Osteoblast (primary cell): ENCODE measurements around the gene C7orf33. TPM values are rescaled to one million over a fixed set of nuclear protein-coding genes. Genes with fewer than 3 reads are reported as not detected.

Experiments
- DNase-seq: peaks from one replicate; pipeline ENCODE4 v3.0.0; 2011; ENCODE audit warnings: low spot score, mixed read lengths; ENCODE audit not compliant: insufficient read length; ENCODE audit errors: missing footprints
- H2AFZ ChIP-seq: 2 replicates; pipeline ENCODE4 v1.6.0; 2011; ENCODE audit warnings: mild to moderate bottlenecking, low read length
- H3K27ac ChIP-seq: 2 replicates; pipeline ENCODE4 v1.5.1; 2011; ENCODE audit warnings: mild to moderate bottlenecking, low read depth, low read length, moderate library complexity
- H3K27me3 ChIP-seq: 2 replicates; pipeline ENCODE4 v1.6.0; 2012; ENCODE audit warnings: mild to moderate bottlenecking, control low read depth, inconsistent platforms, low read length, moderate library complexity; ENCODE audit not compliant: insufficient read depth
- H3K36me3 ChIP-seq: 2 replicates; pipeline ENCODE4 v1.5.1; 2011; ENCODE audit warnings: mild to moderate bottlenecking, low read length, control low read depth, moderate library complexity; ENCODE audit not compliant: insufficient read depth
- H3K4me1 ChIP-seq: 2 replicates; pipeline ENCODE4 v1.5.1; 2011; ENCODE audit warnings: mild to moderate bottlenecking, low read length, control low read depth, moderate library complexity; ENCODE audit not compliant: insufficient read depth
- H3K4me2 ChIP-seq: 2 replicates; pipeline ENCODE4 v1.6.0; 2011; ENCODE audit warnings: mild to moderate bottlenecking, low read length; ENCODE audit not compliant: insufficient read depth
- H3K4me3 ChIP-seq: fragments of 200-600 bp; sonication (generic); 3 replicates; pipeline ENCODE4 v1.5.1; 2012; ENCODE audit warnings: mild to moderate bottlenecking, low read length, inconsistent platforms; ENCODE audit not compliant: insufficient read depth
- H3K79me2 ChIP-seq: 2 replicates; pipeline ENCODE4 v1.6.0; 2012; ENCODE audit warnings: mild to moderate bottlenecking, low read length, control low read depth, inconsistent platforms; ENCODE audit not compliant: insufficient read depth
- H3K9me3 ChIP-seq: 2 replicates; pipeline ENCODE4 v1.5.1; 2011; ENCODE audit warnings: low read depth, low read length, control low read depth
- H4K20me1 ChIP-seq: 2 replicates; pipeline ENCODE4 v1.6.0; 2012; ENCODE audit warnings: mild to moderate bottlenecking, low read length, control low read depth; ENCODE audit not compliant: insufficient read depth
- CTCF ChIP-seq: IDR thresholded peaks from 2 replicates; pipeline ENCODE4 v1.5.1; 2011; ENCODE audit warnings: mild to moderate bottlenecking, low read depth, low read length, moderate library complexity; ENCODE audit errors: extremely low read depth
- total RNA-seq: library from RNA; depleted of rRNA; stranded (reverse); fragments of >200 nt; gene quantifications from 2 replicates; pipeline ENCODE4 v1.2.3, GENCODE V29; 2012

C7orf33 gene
- total RNA-seq, 1 donor = not detected

- no peak for DNase-seq
- Histone ChIP-seq H2AFZ (no peak overlapping the region), H3K9me3 (peaks cover 3% of the 10 kb centered on the region), H3K36me3 (no peaks in the 10 kb centered on the region), H3K27ac (no peak overlapping the region), H3K4me3 (no peak overlapping the region), H3K79me2 (no peaks in the 10 kb centered on the region), H4K20me1 (no peaks in the 10 kb centered on the region), H3K4me2 (no peak overlapping the region), H3K4me1 (no peaks in the 10 kb centered on the region), H3K27me3 (no peaks in the 10 kb centered on the region)
- TF ChIP-seq CTCF = no peak
Measured at GRCh38 chr7:148607151-148607661, 16.6 kb downstream of the C7orf33 start.

GRCh38 chr7:148609045-148609725 lies 18.6 kb downstream of the C7orf33 start:
- Histone ChIP-seq H3K36me3 (no peaks in the 10 kb centered on the region), H3K79me2 (no peaks in the 10 kb centered on the region), H3K9me3 (peaks cover 3% of the 10 kb centered on the region), H3K4me1 (no peaks in the 10 kb centered on the region), H2AFZ (no peak overlapping the region), H3K4me3 (no peak overlapping the region), H4K20me1 (no peaks in the 10 kb centered on the region), H3K4me2 (no peak overlapping the region), H3K27me3 (peaks cover 2% of the 10 kb centered on the region), H3K27ac (no peak overlapping the region)
- no peak for DNase-seq
- TF ChIP-seq CTCF = no peak

GRCh38 chr7:148611692-148612091 lies 21.1 kb downstream of the C7orf33 start:
- no peak for DNase-seq
- TF ChIP-seq CTCF = no peak
- Histone ChIP-seq H4K20me1 (no peaks in the 10 kb centered on the region), H3K4me2 (no peak overlapping the region), H3K79me2 (no peaks in the 10 kb centered on the region), H3K4me3 (no peak overlapping the region), H3K9me3 (no peaks in the 10 kb centered on the region), H3K27ac (no peak overlapping the region), H3K27me3 (peaks cover 15% of the 10 kb centered on the region), H2AFZ (no peak overlapping the region), H3K4me1 (no peaks in the 10 kb centered on the region), H3K36me3 (no peaks in the 10 kb centered on the region)

- Histone ChIP-seq H2AFZ (no peak overlapping the region), H3K4me3 (no peak overlapping the region), H3K79me2 (no peaks in the 10 kb centered on the region), H3K4me2 (no peak overlapping the region), H3K4me1 (no peaks in the 10 kb centered on the region), H3K27me3 (peaks cover 19% of the 10 kb centered on the region), H3K27ac (no peak overlapping the region), H3K9me3 (no peaks in the 10 kb centered on the region), H3K36me3 (no peaks in the 10 kb centered on the region), H4K20me1 (no peaks in the 10 kb centered on the region)
- no peak for DNase-seq
- no peak for TF ChIP-seq CTCF
Measured at GRCh38 chr7:148615085-148615730, 24.6 kb downstream of the C7orf33 start.
